KOPT-K1 (cell line): Measurements from ENCODE around the gene CMYA5.
"Not testable (repeated sequence)": the region's sequence is repeated elsewhere in the genome, so short reads cannot be mapped to it uniquely, and the experiment has no call there.

Experiments
- H3K27ac ChIP-seq: fragments of 200-600 bp; sonication (generic); 2 replicates; pipeline ENCODE4 v1.5.1; 2016; ENCODE audit warnings: antibody characterized with exemption, mild to moderate bottlenecking, low read depth, low read length; ENCODE audit not compliant: poor library complexity, severe bottlenecking
- H3K36me3 ChIP-seq: fragments of 200-600 bp; sonication (generic); 2 replicates; pipeline ENCODE4 v1.5.1; 2017; ENCODE audit warnings: antibody characterized with exemption, mild to moderate bottlenecking, low read length, moderate library complexity; ENCODE audit not compliant: insufficient read depth
- H3K9me3 ChIP-seq: fragments of 200-600 bp; sonication (generic); 2 replicates; pipeline ENCODE4 v1.5.1; 2017; ENCODE audit warnings: antibody characterized with exemption, low read length, mild to moderate bottlenecking; ENCODE audit not compliant: insufficient read depth, poor library complexity, severe bottlenecking

CMYA5 gene

DNA sequence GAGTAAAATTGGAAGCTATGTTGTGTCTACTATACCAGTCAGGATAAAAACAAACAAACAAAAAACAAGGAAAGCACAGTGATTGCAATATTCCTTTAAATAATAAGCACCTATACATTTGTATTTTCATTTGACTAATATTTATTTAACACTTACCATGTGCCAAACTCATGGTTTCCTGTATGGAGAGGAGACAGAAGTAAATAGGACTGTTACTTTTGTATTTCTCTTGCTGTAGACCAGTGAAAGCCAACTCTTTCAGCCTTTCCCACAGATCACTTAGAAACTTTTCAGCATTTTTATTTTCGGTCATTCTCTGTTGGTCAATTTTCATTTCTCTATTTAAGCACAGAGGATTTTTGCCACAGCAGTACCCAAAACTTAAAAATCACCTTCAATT, 4.5 kb downstream of the CMYA5 start:
- Histone ChIP-seq H3K27ac (no peak overlapping the region), H3K36me3 (peaks cover 1% of the 10 kb centered on the region; the same call in 1 of the 2 replicates), H3K9me3 (no peaks in the 10 kb centered on the region)

GRCh38 chr5:79694652-79695051, 5.0 kb downstream of the CMYA5 start:
- H3K36me3 ChIP-seq: no peaks in the 10 kb centered on the region

DNA sequence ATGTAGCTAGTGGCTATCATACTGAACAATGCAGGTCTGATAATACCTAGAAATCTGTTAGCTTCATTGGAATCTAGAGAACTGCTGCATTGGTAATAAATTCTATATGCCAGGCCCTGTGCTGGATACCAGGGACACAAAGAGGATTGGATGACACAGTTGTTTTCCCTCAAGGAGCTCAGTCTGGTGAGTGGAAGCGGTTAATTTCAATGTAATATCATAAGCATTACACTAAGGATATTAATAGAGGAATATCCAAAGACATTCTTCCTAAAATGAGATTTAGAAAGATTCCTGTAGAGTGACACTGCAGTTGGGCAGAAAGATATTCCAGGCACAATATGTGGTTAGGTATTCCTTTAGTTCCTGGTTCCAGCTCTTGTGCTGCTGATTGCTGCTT, 5.9 kb downstream of the CMYA5 start:
- H3K27ac ChIP-seq: no peak overlapping the region

More at GRCh38 chr5:79694652-79695051, 5.0 kb downstream of the CMYA5 start:
- Histone ChIP-seq H3K27ac (no peak overlapping the region), H3K9me3 (no peaks in the 10 kb centered on the region)

GRCh38 chr5:79697222-79698170, 7.9 kb downstream of the CMYA5 start:
- Histone ChIP-seq H3K9me3 (no peaks in the 10 kb centered on the region), H3K27ac (no peak overlapping the region)

More for the DNA sequence above, 5.9 kb downstream of the CMYA5 start:
- Histone ChIP-seq H3K9me3 (no peaks in the 10 kb centered on the region), H3K36me3 (no peaks in the 10 kb centered on the region)

GRCh38 chr5:79699763-79700400, 10.2 kb downstream of the CMYA5 start:
- no peak overlapping the region for H3K27ac ChIP-seq
- no peaks in the 10 kb centered on the region for H3K9me3 ChIP-seq
- H3K36me3 ChIP-seq: no peaks in the 10 kb centered on the region

More at GRCh38 chr5:79697222-79698170, 7.9 kb downstream of the CMYA5 start:
- H3K36me3 ChIP-seq: no peaks in the 10 kb centered on the region

DNA sequence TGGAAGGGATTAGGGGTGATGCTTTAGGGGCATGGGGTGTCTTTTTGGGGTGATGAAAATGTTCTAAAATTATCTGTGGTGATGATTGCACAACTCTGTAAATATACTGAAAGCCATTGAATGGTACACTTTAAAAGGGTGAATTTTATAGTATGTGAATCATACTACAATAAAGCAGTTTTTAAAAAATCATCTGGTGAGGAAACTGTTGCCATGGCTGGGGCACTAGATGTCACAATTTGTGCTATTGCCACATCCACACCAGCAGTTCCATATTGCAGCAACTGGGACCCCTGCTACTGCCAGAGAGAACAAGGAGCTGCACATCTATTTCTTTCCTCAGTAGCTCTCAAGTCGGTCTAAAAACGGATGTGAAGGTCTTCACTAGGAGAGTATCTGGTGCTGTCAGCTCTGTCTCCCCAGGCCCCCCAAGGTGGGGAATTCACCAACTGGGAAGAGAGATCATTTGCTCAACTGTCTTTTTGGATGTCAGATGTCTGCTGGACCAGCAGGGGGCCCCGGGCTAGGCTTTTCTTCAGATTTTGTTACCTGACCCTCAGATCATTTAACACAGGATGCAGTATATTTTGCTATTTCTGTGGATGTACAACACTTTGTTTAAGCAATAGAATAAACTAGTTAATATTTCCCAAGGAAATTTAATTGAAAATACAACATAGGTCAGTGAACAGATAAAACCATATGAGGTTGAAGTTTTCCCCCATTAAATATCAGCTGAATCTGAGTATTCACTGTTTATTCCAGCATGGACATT, 13.2 kb downstream of the CMYA5 start:
- peaks cover 13% of the 10 kb centered on the region for H3K9me3 ChIP-seq
- no peaks in the 10 kb centered on the region for H3K36me3 ChIP-seq
- no peak overlapping the region for H3K27ac ChIP-seq

- no peak overlapping the region for H3K27ac ChIP-seq
- peaks cover 13% of the 10 kb centered on the region for H3K9me3 ChIP-seq
- H3K36me3 ChIP-seq: no peaks in the 10 kb centered on the region
These were observed 13.7 kb downstream of the CMYA5 start for GRCh38 chr5:79703381-79703645.

GRCh38 chr5:79704553-79704952, 14.9 kb downstream of the CMYA5 start:
- H3K36me3 ChIP-seq: no peaks in the 10 kb centered on the region
- peaks cover 13% of the 10 kb centered on the region for H3K9me3 ChIP-seq
- no peak overlapping the region for H3K27ac ChIP-seq

- no peaks in the 10 kb centered on the region for H3K36me3 ChIP-seq
- peaks cover 13% of the 10 kb centered on the region for H3K9me3 ChIP-seq
- H3K27ac ChIP-seq: no peak overlapping the region
These were observed 16.0 kb downstream of the CMYA5 start for GRCh38 chr5:79705632-79706031.

DNA sequence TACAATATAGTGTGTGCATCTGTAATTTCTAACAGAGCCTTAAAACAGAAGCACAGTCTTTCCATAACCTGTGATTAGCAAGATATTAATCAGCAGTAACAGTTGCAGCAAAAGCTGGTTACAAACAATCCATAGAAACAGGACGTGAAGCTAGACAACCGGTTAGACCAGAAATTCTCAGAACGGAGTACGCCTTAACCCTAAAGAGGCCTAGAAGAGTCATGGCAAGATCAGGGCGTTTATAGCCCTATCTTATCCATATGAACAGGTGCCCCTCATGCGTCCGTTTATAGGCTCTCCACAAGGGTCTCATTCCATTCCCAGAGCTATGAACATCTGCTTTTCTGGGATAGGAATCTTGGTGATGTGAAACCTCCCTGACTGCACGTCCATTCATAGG, 16.7 kb downstream of the CMYA5 start:
- not testable (repeated sequence) for H3K27ac ChIP-seq, H3K36me3 ChIP-seq
- H3K9me3 ChIP-seq: peaks cover 13% of the 10 kb centered on the region

DNA sequence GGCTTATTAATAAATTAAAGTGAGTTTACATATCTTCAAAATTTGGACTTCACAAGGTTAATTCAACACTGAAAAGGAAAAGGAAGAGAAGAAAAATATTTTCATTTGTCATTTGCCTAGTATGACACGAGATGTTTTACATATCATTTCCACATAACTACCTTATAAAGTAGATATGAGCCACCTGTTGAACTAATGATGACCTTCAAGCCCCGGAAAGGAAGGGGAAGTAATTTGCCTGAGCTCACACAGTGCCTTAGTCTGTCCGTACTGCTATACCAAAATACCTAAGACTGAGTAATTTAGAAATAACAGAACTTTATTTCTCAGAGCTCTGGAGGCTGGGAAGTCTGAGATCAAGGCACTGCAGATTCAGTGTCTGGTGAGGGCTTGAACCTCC, 17.9 kb downstream of the CMYA5 start:
- H3K27ac ChIP-seq: no peak overlapping the region
- peaks cover 13% of the 10 kb centered on the region for H3K9me3 ChIP-seq
- H3K36me3 ChIP-seq: no peaks in the 10 kb centered on the region

DNA sequence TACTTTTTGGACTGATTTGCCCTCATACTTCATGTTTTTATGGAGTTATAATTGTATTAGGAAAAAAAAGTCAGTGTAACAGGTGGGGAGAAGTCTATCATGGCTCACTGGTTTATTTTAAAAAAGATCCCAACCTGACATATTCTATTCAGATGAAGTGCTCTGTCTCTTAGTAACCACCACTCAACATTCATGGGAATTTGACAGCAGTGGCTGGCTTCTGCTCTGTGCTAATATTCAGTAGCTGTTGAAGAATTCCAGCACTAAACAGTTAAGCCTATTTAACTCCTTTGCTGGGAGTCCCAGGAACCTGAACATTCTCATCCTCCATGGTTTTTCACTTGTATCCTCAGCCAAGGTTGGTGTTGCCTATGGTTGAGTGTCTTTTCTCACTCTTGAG, 23.1 kb downstream of the CMYA5 start:
- Histone ChIP-seq H3K36me3 (no peaks in the 10 kb centered on the region), H3K27ac (no peak overlapping the region), H3K9me3 (no peaks in the 10 kb centered on the region)

DNA sequence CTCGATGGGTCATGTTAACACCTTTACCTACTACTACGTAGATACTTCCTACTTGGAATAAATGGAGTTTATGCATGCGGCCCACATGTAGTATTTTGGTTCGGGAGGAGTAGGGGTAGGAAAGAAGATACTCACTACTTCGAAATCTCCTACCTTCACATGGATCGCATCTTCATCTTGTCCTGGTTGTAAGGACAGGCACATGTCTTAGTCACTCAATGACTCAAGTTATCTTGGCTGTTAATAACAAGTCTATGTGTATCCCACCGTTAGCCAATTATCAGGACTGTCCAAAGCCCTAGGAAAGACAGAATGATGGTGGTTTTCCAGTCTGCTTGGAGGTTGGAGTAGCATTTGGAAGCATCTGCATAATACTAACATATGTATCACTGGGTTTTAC, 24.1 kb downstream of the CMYA5 start:
- H3K9me3 ChIP-seq: no peaks in the 10 kb centered on the region
- no peak overlapping the region for H3K27ac ChIP-seq
- H3K36me3 ChIP-seq: no peaks in the 10 kb centered on the region

- H3K27ac ChIP-seq: no peak overlapping the region
These were observed 27.2 kb downstream of the CMYA5 start for GRCh38 chr5:79716839-79717238.

DNA sequence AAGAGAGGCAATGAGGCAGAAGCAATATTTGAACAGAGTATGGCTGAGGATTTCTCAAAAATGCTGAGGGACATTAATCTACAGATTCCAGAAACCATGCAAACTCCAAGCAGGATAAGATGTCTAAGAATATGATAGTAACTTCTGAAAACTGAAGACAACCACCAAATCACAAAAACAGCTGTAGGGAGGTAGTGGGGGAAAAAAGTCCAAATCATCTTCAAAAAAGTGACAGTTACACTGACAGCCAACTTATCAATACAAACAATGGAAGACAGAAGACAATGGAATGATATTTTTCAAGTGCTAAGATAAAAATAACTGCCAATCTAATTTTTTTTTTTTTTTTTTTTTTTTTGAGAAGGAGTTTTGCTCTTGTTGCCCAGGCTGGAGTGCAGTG, 30.5 kb downstream of the CMYA5 start:
- H3K9me3 ChIP-seq: peaks cover 20% of the 10 kb centered on the region
- H3K27ac ChIP-seq: no peak overlapping the region
- H3K36me3 ChIP-seq: no peaks in the 10 kb centered on the region

More at GRCh38 chr5:79716839-79717238, 27.2 kb downstream of the CMYA5 start:
- Histone ChIP-seq H3K36me3 (no peaks in the 10 kb centered on the region), H3K9me3 (peaks cover 20% of the 10 kb centered on the region)
